NCI-H146 treated with DMSO at 0.1 percent for 48 hours (cell line): ENCODE data around the gene FLRT3.

Source experiments
- DNase-seq: peaks from one replicate; lab custom pipeline; 2025; ENCODE audit not compliant: unreplicated experiment; lab: John Stamatoyannopoulos, UW

FLRT3 gene

GRCh38 chr20:14331646-14332045 is 5.8 kb downstream of the FLRT3 start:
- DNase-seq, result peak; percentile 72

- DNase-seq, result no peak
Observed at GRCh38 chr20:14319704-14320103, 17.7 kb downstream of the FLRT3 start.

GRCh38 chr20:14313341-14314020 is 23.9 kb downstream of the FLRT3 start:
- no peak for DNase-seq

DNA sequence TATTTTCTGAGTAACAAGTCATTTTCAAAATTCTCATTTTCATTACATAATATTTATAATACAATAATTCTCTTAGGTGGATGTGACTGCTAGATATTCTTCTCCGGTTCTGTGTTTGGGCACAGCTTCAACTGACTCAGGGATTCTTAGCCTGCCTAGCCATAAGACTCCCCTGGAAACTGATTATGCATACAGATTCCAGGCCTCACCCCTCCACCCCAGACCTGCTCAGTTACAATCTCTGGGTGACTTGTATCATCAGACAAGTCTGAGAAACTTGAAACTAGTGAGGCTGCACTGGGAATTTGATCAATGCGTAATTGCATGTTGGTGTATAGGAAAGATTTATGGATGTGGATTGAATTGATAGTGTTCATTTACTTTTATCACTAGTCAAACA is 25.4 kb downstream of the FLRT3 start:
- DNase-seq, result no peak

- DNase-seq, result no peak
Observed at GRCh38 chr20:14310977-14311627, 26.3 kb downstream of the FLRT3 start.

- DNase-seq, result no peak
Observed at GRCh38 chr20:14307956-14308355, 29.5 kb downstream of the FLRT3 start.

DNA sequence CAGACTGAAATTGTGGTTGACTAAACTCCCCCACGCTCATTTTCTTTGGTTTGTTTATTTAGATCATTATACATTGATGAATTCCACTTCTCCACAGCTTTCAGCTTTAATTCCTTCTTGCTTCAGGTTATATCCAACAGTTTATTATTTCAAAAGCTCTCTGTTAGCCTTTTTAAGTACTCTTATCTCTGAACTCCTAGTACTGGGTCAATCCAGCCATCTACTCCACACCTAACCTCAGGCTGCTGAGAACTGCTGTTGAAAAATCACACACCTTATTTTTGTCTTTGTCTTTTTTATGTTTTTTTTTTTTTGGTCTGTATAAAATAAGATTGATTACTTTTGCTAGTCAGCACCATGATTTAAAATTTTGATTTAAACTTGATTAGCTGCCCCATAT is 32.9 kb downstream of the FLRT3 start:
- DNase-seq, result no peak

DNA sequence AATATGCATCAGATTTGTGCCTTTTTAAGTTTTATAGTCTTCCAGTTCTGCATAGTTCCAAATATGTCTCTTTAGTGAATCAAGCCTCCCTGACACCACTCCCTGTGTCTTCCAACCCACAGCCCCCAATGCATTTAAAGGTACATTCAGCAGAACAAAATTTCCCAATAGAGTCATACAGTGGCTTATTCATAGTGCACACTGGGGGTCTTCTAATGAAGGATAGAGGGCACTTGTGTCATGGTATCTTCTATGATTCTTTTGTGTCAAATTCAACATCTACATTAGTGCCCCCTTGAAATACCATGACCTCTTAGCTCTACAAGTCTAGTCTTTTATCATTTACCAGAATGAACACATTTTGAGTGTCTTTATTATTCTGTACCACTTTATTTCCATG is 33.8 kb downstream of the FLRT3 start:
- no peak for DNase-seq

DNA sequence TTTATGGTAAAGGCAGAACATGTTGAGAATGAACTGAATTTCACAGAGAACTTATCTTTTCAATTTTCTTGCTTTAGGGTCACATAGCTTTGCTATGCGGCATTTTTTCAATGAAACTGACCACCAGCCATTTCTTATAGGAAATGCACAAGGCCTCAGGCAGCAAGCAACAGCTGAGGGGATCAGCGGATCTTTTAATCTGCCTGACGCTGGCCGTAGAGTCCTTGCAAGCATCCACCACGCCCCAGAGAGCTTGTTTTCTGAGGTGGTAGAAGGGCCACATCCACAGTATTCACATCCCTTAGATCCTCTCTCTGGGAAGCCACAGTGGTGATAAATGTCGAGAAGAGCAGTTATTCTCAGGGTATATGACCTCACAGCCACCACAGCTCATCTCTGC is 34.3 kb downstream of the FLRT3 start:
- DNase-seq, result no peak

GRCh38 chr20:14299831-14300230 is 37.6 kb downstream of the FLRT3 start:
- DNase-seq, result no peak

DNA sequence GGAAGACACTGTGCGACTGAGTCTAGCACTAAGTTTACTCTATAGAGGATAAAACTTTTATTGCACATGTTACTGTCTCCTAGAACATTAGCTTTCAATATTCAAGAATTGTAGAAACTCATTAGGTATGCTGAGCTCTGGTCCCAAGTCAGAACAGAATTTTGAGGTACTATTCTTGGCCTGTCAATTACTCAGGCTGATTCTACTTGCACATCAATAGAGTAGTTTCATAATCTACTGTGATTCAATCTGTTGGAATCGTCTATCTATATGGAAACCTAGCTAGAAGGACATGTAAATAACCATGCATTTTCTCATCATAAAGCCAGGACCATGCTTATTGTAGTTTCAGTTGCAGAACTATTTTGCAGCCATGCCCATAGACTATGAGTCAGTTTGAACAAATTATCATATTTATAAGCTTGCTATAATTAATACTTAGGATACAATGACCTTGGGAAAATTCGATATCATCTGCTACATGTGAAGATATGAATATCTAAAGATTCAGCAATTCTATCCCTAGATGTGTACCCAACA is 41.6 kb downstream of the FLRT3 start:
- DNase-seq, result no peak

DNA sequence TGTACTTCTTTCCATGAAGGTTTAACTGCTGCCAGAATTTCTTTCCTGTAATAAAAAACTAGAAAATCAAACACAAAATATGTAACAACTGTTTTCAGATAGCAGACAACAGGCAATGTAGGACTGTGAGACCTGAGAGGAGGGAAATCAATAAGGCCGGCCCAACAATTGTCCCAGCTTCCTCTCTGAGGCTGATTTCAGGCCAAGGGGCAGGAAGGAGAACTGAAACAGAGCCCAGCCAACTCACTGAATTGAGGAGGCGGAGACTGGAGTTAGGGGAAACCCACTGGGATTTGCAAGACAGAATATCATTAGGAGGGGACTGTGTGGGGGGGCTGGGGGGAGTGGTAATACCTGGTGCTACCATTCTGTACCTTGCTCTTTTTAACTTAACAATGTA is 42.2 kb downstream of the FLRT3 start:
- no peak for DNase-seq

DNA sequence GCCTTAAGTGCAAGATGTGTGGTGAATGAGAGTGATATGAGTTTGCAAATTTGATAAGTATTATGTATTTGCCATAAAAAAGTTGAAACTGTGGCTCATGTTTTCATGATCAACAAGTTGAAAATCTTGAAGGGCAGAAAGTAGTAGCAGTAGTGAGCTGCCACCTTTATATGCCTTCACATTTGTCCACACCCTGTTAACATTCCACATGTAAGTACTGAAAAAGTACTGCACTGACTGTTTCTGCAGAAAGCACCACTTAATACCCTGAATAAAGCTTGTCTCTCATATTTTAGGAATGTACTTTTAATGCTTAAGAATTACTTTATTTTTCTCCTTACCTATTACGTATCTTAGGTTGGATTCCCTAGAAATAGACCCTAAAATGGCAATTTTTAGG is 45.9 kb downstream of the FLRT3 start:
- DNase-seq, result no peak

GRCh38 chr20:14288341-14289330 is 48.8 kb downstream of the FLRT3 start:
- DNase-seq, result no peak

- DNase-seq, result no peak
Observed at GRCh38 chr20:14284443-14284842, 53.0 kb downstream of the FLRT3 start.

DNA sequence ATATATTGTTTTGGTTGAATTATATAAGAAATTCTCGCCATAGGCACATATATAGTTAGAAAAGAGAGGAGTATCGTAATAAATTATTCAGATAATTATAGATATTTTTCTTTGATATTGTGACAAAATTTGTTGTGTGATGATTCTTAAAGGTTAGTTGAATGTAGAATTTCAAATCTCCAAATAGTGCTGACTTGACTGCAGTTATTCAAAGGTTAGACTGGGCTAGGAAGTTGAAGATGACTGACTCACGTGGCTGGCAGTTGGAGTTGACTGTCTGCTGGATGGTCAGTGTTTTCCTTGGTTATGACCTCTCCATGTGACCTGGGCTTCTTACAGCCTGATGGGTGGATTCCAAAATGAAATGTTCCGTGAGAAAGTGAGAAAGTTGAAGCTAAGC is 55.3 kb downstream of the FLRT3 start:
- DNase-seq, result no peak
